Measurements from ENCODE around the gene NDUFA12.
A peak's percentile ranks its signal among the peaks of the same experiment; 100 is the strongest.

The NDUFA12 gene

DNA sequence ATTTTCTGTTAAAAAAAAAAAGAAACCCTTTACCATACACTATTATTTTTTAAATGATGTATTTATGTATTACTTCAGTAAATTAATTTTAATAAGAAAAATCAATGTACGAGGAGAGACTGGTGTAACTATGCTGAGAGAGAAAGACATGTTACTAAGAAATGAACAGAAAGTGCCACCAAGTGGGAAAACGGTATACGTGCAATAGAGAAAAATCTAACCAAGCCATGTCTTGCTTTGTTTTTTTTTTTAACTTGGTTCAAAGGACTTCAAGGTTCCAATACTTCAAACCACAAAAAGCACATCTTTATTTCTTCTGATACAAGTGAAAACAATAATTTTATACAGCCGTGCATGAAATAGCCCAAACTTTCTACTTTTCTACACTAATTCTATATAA lies 22.9 kb downstream of the NDUFA12 start:
- no peak for DNase-seq (ENCODE audit: low spot score)

DNA sequence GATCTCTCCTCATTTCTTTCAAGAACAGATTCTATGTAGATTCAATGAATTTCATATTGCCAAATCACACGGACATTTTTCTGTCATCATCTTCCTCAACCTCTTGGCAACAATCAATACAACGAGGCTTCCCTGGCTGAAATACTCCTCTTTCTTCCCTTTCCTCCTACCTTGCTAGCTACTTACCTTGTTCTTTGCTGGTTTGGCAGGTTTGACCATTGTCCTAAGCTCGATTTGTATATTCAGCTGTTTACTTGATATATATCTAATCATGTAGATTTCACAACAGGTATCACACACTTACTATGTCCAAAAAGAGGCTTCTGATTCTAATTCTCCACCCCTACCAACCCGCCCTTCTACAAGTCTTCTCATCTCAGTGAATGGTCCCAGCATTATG lies 23.6 kb downstream of the NDUFA12 start:
- no peak for DNase-seq (ENCODE audit: low spot score)

DNA sequence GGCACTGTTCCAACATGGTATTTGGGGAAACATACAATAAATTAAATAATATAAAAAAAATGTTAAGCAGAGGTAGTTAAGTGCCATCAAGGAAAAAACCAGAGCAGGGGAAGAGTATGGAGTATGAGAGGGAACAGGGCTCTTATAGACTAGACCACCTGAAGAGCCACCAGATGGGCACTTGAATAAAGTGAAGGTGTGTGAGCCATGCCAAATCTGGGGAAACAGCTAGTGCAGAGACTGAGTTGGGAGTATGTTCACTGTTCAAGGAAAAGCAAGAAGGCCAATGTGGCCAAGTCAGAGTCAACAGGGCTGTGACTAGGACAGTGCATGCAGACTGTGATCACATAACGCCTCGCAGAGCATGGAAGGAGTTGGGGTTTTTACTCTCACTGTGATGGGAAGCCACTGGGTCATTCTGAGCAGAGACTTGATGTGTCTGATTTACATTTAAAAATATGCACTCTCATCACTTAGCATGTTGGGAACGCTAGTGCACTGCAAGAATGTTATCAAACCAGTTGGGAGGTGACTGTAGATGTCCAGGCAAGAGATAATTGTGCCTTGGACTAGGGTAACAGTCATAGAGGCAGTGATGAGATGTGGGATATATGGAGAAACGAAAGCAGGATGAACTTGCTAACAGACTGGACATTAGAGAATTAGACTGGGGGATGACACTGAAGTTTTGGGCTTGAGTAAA lies 25.6 kb downstream of the NDUFA12 start:
- no peak for DNase-seq (ENCODE audit: low spot score)

DNA sequence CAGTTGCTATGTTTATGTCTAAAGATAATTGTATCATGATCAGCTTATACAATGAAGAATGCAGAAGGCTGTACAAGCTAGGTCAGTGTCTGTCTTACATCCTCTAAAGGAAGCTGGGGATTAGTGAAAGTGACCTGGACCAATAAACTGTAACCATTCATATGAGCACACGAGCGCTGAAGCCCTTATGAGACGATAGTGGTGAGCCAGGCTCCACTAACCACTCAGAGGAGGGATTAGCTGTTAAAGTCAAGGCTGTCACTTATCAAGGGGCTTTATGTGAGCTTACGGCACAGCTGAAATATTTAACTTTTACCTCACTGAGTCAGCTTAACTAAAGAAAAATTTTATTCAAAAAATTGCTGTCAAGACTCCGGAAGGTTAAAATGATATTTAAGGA lies 30.3 kb downstream of the NDUFA12 start:
- DNase-seq (ENCODE audit: low spot score), result no peak

DNA sequence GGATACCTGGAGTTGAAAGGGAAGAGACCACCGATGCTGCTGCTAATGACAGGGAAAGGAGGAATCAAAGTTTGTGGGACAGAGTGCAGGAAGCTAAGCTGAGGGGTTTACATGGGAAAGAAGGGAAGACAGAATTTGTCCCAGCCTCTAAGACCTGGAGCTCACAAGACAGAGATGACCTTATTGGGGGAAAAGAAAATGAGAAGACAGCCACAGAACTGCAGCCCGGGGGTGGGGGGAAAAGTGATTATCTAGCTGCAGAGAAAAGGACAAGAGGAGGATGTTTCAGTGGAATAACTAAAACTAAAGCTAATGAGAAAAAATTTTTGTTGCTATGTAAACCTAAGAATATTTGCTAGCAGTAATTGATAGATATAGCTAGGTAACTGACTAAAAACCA lies 30.7 kb downstream of the NDUFA12 start:
- DNase-seq (ENCODE audit: low spot score), result no peak

- no peak for DNase-seq (ENCODE audit: low spot score)
These were observed 31.6 kb downstream of the NDUFA12 start for GRCh38 chr12:94971923-94972322.

DNA sequence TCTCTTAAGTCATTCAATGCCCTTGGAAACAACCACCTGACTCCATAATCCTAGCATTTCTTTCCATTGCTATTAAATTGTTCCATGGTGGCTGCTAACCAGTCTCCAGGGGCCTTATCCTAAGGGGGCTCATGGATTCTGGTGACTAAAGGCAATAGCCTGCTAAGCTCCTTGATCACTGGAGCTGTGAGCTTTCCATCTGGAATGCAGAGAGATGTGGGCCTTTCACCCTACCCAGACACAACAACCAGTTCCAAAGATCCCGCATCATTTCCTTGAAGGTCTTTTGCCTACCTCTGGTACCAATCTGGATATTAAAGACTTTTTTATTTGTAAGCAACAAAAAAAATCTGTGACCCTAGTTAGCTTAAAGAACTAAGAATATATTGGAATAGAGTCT lies 32.9 kb downstream of the NDUFA12 start:
- no peak for DNase-seq (ENCODE audit: low spot score)

DNA sequence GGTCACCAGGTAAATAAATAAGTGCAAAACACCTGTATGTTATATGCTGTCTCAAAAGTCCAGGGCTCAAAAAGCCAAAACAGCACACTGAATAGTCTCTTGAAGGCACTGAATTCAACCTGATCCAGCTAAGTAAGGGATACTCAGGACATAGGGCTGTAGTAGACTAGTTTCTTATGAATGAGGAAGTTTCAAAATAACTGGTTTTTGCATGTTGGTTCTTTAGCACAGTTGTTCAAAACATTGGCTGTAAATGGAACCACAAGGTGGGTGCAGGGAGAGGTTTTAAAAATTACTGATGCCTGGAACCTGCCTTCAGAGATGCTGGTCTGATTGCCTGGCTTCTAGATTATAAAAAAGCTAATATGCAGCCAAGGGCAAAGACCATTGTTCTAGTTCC lies 34.1 kb downstream of the NDUFA12 start:
- no peak for DNase-seq (ENCODE audit: low spot score)

- DNase-seq (ENCODE audit: low spot score), result no peak
These were observed 37.4 kb downstream of the NDUFA12 start for GRCh38 chr12:94965982-94966630.

DNA sequence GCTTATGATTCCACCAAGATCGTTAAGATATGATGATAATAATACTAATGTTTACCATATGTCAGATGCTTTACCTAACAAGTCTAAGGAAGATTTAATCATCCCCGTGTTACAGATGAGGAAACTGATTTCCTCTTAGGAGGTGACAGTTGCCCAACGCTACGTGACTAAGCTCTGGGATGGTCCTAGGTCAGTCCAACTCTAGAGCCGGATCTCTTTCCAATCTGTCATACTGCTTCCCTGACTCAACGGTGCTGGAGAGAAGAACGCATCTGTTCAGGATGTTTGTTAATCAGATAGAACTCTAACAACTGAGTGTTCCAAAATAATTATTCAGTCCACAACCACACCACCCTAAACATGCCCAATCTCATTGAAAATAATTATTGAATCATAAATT lies 39.8 kb downstream of the NDUFA12 start:
- no peak for DNase-seq (ENCODE audit: low spot score)

GRCh38 chr12:94962670-94963069 lies 40.8 kb downstream of the NDUFA12 start:
- DNase-seq (ENCODE audit: low spot score), result no peak

DNA sequence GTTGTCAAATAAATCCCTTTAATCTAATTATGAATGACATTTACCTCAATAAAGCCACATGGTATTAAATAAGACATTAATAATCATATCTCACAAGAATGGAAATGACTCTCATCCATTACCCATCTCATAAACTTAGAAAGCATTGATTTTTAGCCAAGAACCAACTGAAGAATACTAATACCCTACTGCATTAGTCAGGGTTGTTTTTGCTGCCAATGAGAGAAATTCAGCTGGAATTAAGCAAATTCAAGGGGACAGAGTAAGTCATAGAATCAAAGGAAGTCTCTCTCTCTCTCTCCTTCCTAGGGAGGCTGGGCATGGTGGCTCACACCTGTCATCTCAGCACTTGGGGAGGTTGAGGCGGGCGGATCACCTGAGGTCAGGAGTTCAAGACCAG lies 41.6 kb downstream of the NDUFA12 start:
- DNase-seq (ENCODE audit: low spot score), result no peak

DNA sequence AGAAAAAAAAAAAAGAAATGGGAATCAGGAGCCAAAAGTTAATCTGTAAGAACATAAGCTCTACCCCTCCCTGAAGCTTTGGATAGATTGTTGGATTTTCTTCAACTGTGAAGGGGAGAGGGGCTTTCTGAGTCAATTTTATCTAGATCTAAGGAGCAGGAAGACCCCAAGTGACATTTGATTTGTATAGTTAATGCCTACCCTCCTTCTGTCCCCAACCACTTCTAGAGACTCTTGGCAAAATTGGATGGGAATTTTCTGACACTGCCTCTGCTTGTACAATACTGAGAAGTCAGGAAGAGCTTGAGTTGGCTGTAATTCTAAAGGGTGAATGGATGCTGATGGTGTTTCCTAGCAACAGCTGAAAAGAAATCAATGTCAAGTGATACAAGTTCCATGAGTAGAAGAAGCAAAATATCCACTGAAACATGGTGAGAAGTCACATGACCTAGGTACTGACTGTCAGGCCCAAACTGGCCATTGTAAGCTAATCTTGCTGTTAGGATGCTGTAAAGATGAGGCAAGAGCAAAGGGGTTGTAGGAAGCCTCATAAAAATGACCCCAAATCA lies 42.2 kb downstream of the NDUFA12 start:
- DNase-seq (ENCODE audit: low spot score), result no peak

- no peak for DNase-seq (ENCODE audit: low spot score)
These were observed 46.5 kb downstream of the NDUFA12 start for GRCh38 chr12:94957006-94957405.

GRCh38 chr12:94954948-94955592 lies 48.4 kb downstream of the NDUFA12 start:
- DNase-seq (ENCODE audit: low spot score), result no peak

DNA sequence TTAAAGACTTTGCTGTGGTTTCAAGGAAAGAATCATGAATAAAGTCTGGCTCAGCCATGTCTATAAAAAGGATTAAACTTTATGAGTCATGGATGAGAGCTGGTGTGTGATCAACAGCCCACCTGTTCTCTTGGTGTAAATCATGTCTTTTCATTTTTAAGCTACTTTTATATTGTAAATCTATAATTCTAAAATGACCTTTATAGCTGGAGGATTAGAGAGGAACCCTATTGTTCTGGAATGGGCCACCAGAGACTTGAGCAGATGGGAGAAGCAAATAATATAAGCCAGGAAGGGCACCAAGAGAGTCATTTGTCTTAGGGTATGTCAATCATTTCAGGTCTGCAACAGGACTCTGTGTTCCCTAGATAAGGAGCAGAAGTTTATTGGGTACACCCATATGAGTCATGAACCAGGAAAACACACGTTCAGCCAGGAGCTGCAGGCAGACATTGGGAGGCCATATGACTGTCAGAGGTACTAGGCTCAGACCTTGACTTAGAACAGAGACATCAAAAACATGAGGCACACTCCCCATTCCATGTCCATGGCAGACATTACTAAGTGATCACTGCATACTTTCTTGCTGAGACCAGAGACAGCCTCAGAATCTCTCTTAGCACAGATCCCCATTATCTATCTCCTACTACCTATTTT lies 49.3 kb downstream of the NDUFA12 start:
- peak; percentile 18 for DNase-seq (ENCODE audit: low spot score)

DNA sequence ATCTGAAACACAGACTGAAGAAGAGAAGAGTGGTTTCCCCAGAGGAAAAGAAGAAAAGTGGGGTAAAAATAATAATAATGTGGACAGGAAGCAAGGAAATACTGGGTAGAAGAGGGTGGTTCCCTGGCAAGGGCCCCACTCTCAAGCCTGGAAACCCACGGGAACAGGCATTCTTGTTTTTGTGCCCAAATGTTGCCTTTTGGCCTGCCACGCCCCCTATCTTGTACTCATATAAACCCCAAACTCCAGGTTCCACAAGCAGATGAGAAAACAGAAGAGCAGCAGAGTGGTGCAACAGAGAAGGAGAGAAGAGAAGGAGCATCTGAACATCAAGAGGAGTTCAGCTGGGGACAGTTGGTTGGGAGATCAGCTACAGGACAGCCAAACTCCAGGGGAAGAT lies 51.2 kb downstream of the NDUFA12 start:
- DNase-seq (ENCODE audit: low spot score), result no peak

GRCh38 chr12:94951071-94951934 lies 52.2 kb downstream of the NDUFA12 start:
- DNase-seq (ENCODE audit: low spot score), result no peak

DNA sequence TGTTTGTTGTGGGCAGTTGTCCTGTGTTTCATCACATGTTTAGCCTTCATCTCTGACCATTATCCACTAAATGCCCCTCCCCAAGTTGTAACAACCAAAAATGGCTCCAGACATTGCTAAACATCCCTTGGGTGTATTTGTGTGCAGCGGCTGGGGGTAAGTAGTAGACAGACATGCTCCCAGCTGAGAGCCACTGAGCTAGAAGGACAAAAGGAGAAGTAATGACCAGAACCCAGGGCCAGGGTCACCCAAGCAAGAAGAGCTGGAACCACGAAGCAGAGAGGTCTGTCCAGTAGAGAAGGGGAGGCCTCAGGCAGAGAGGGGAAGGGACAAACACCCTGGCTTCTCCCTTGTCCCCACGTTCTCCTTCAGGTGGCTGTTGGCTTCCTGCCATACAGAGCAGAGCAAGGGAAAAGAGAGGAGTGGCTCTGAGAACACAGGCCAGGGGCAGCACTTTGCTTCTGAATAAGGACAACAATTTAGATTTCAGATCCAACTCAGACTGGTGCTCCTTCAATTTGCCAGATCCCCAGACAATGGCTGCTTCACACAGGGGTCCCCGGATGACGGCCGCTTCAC lies 55.2 kb downstream of the NDUFA12 start:
- DNase-seq (ENCODE audit: low spot score), result no peak

- DNase-seq (ENCODE audit: low spot score), result no peak
These were observed 60.8 kb downstream of the NDUFA12 start for GRCh38 chr12:94942663-94943062.

- DNase-seq (ENCODE audit: low spot score), result no peak
These were observed 62.0 kb downstream of the NDUFA12 start for GRCh38 chr12:94941440-94941862.

All from HuH-7.5 (cell line).